GM19023 (cell line): ENCODE measurements around the gene ANK3.
"Not testable (repeated sequence)": the region's sequence is repeated elsewhere in the genome, so short reads cannot be mapped to it uniquely, and the experiment has no call there.

Experiments used
- ATAC-seq: cut with Tn5 transposase; IDR thresholded peaks from one replicate; pipeline ENCODE4 v1.9.1; 2021; ENCODE audit warnings: mild to moderate bottlenecking, moderate library complexity; ENCODE audit not compliant: unreplicated experiment

Gene ANK3

GRCh38 chr10:60311821-60312220 lies 77.9 kb downstream of the ANK3 start:
- no peak for ATAC-seq

- no peak for ATAC-seq
Measured at GRCh38 chr10:60310740-60311139, 78.9 kb downstream of the ANK3 start.

- no peak for ATAC-seq
Measured at GRCh38 chr10:60309891-60310290, 79.8 kb downstream of the ANK3 start.

GRCh38 chr10:60309371-60309770 lies 80.3 kb downstream of the ANK3 start:
- no peak for ATAC-seq

GRCh38 chr10:60305380-60305892 lies 84.2 kb downstream of the ANK3 start:
- ATAC-seq, result no peak

GRCh38 chr10:60304829-60305379 lies 84.8 kb downstream of the ANK3 start:
- ATAC-seq, result no peak

- no peak for ATAC-seq
Measured at GRCh38 chr10:60303778-60304177, 85.9 kb downstream of the ANK3 start.

GRCh38 chr10:60299961-60300883 lies 89.5 kb downstream of the ANK3 start:
- ATAC-seq, result no peak

- ATAC-seq, result no peak
Measured at GRCh38 chr10:60299390-60299778, 90.3 kb downstream of the ANK3 start.

- no peak for ATAC-seq
Measured at GRCh38 chr10:60298408-60299389, 91.0 kb downstream of the ANK3 start.

- no peak for ATAC-seq
Measured at GRCh38 chr10:60296073-60296472, 93.6 kb downstream of the ANK3 start.

- no peak for ATAC-seq
Measured at GRCh38 chr10:60295028-60295937, 94.4 kb downstream of the ANK3 start.

- no peak for ATAC-seq
Measured at GRCh38 chr10:60293581-60294175, 96.0 kb downstream of the ANK3 start.

- no peak for ATAC-seq
Measured at GRCh38 chr10:60292998-60293397, 96.7 kb downstream of the ANK3 start.

GRCh38 chr10:60292536-60292935 lies 97.1 kb downstream of the ANK3 start:
- not testable (repeated sequence) for ATAC-seq

- no peak for ATAC-seq
Measured at GRCh38 chr10:60291344-60291930, 98.2 kb downstream of the ANK3 start.

GRCh38 chr10:60290558-60290957 lies 99.1 kb downstream of the ANK3 start:
- no peak for ATAC-seq

- no peak for ATAC-seq
Measured at GRCh38 chr10:60289800-60290199, 99.9 kb downstream of the ANK3 start.

GRCh38 chr10:60288256-60288655 lies 101.4 kb downstream of the ANK3 start:
- no peak for ATAC-seq
